ENCODE data around the gene LAGE3.

The LAGE3 gene

GRCh38 chrX:154469114-154469513 is 10.0 kb downstream of the LAGE3 start:
- peaks cover 4% of the 10 kb centered on the region for H3K9me3 Mint-ChIP-seq
- no peak overlapping the region for H3K4me3 Mint-ChIP-seq
- no peak for TF ChIP-seq CTCF (IDR thresholded peaks at IDR 0.05; ENCODE audit: unreplicated experiment in 3 of 3)
- no peak overlapping the region for H3K27ac Mint-ChIP-seq
- no peaks in the 10 kb centered on the region for H3K4me1 Mint-ChIP-seq
- peaks cover 25% of the 10 kb centered on the region for H3K36me3 Mint-ChIP-seq (ENCODE audit: low read depth)
- H3K27me3 Mint-ChIP-seq (ENCODE audit: low read depth) = no peaks in the 10 kb centered on the region

- Mint-ChIP-seq H3K36me3 (ENCODE audit: low read depth) (peaks cover 18% of the 10 kb centered on the region), H3K27ac (no peak overlapping the region)
These were observed 10.9 kb downstream of the LAGE3 start for GRCh38 chrX:154468217-154468616.

GRCh38 chrX:154467556-154467955 is 11.5 kb downstream of the LAGE3 start:
- H3K9me3 Mint-ChIP-seq = peaks cover 5% of the 10 kb centered on the region
- TF ChIP-seq CTCF (IDR thresholded peaks at IDR 0.05; ENCODE audit: unreplicated experiment in 3 of 3) = no peak
- H3K27ac Mint-ChIP-seq = no peak overlapping the region
- no peak overlapping the region for H3K4me3 Mint-ChIP-seq
- H3K36me3 Mint-ChIP-seq (ENCODE audit: low read depth) = peaks cover 21% of the 10 kb centered on the region
- no peaks in the 10 kb centered on the region for H3K4me1 Mint-ChIP-seq
- H3K27me3 Mint-ChIP-seq (ENCODE audit: low read depth) = no peaks in the 10 kb centered on the region

More at GRCh38 chrX:154468217-154468616, 10.9 kb downstream of the LAGE3 start:
- Mint-ChIP-seq H3K9me3 (peaks cover under 1% of the 10 kb centered on the region), H3K27me3 (ENCODE audit: low read depth) (no peaks in the 10 kb centered on the region), H3K4me3 (no peak overlapping the region), H3K4me1 (no peaks in the 10 kb centered on the region)
- TF ChIP-seq CTCF (IDR thresholded peaks at IDR 0.05; ENCODE audit: unreplicated experiment in 3 of 3) = no peak

GRCh38 chrX:154466907-154467306 is 12.2 kb downstream of the LAGE3 start:
- no peaks in the 10 kb centered on the region for H3K4me1 Mint-ChIP-seq
- H3K9me3 Mint-ChIP-seq = peaks cover 7% of the 10 kb centered on the region
- no peak overlapping the region for H3K4me3 Mint-ChIP-seq
- no peaks in the 10 kb centered on the region for H3K27me3 Mint-ChIP-seq (ENCODE audit: low read depth)
- peaks cover 23% of the 10 kb centered on the region for H3K36me3 Mint-ChIP-seq (ENCODE audit: low read depth)
- no peak for TF ChIP-seq CTCF (IDR thresholded peaks at IDR 0.05; ENCODE audit: unreplicated experiment in 3 of 3)
- no peak overlapping the region for H3K27ac Mint-ChIP-seq

- H3K9me3 Mint-ChIP-seq = peaks cover 10% of the 10 kb centered on the region
- no peak for TF ChIP-seq CTCF (IDR thresholded peaks at IDR 0.05; ENCODE audit: unreplicated experiment in 3 of 3)
- H3K4me1 Mint-ChIP-seq = no peaks in the 10 kb centered on the region
- no peak overlapping the region for H3K27ac Mint-ChIP-seq
- peaks cover 27% of the 10 kb centered on the region for H3K36me3 Mint-ChIP-seq (ENCODE audit: low read depth)
- H3K4me3 Mint-ChIP-seq = no peak overlapping the region
- H3K27me3 Mint-ChIP-seq (ENCODE audit: low read depth) = no peaks in the 10 kb centered on the region
These were observed 13.0 kb downstream of the LAGE3 start for GRCh38 chrX:154466036-154466435.

- no peak overlapping the region for H3K27ac Mint-ChIP-seq
- H3K4me1 Mint-ChIP-seq = no peaks in the 10 kb centered on the region
- no peak overlapping the region for H3K4me3 Mint-ChIP-seq
- peaks cover 22% of the 10 kb centered on the region for H3K36me3 Mint-ChIP-seq (ENCODE audit: low read depth)
- H3K9me3 Mint-ChIP-seq = peaks cover 12% of the 10 kb centered on the region
- no peak for TF ChIP-seq CTCF (IDR thresholded peaks at IDR 0.05; ENCODE audit: unreplicated experiment in 3 of 3)
- H3K27me3 Mint-ChIP-seq (ENCODE audit: low read depth) = no peaks in the 10 kb centered on the region
These were observed 13.5 kb downstream of the LAGE3 start for GRCh38 chrX:154465601-154466000.
